GM12872 (cell line): ENCODE results near the gene DTX1.

Source experiments
- TF ChIP-seq, protein P1 (sequence below): IDR thresholded peaks from 3 replicates; pipeline ENCODE4 v1.5.1; 2011; ENCODE audit warnings: low read depth, mild to moderate bottlenecking, low read length, moderate library complexity; ENCODE audit not compliant: insufficient read depth

DTX1 gene

DNA sequence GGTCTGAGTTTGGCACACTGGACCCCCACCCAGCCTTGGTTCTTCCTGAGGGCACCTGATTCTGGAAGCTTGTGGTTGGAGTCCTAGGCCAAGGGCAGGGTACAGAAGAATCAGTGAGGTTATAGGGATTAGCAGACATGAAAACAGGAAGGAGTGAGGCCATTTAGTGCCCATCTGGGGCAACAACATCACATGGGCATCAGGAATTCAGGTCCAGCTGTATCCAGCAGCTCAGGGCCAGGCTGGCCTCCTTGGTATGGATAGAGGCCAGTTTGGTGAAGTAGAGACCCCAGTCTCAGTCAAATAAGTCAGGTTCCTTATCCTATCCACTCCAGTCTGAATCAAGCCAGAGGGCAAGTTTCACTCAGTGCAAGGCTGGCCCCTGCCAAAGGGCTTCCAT is 42.8 kb downstream of the DTX1 start:
- TF ChIP-seq, protein P1, sequence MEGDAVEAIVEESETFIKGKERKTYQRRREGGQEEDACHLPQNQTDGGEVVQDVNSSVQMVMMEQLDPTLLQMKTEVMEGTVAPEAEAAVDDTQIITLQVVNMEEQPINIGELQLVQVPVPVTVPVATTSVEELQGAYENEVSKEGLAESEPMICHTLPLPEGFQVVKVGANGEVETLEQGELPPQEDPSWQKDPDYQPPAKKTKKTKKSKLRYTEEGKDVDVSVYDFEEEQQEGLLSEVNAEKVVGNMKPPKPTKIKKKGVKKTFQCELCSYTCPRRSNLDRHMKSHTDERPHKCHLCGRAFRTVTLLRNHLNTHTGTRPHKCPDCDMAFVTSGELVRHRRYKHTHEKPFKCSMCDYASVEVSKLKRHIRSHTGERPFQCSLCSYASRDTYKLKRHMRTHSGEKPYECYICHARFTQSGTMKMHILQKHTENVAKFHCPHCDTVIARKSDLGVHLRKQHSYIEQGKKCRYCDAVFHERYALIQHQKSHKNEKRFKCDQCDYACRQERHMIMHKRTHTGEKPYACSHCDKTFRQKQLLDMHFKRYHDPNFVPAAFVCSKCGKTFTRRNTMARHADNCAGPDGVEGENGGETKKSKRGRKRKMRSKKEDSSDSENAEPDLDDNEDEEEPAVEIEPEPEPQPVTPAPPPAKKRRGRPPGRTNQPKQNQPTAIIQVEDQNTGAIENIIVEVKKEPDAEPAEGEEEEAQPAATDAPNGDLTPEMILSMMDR: no peak

DNA sequence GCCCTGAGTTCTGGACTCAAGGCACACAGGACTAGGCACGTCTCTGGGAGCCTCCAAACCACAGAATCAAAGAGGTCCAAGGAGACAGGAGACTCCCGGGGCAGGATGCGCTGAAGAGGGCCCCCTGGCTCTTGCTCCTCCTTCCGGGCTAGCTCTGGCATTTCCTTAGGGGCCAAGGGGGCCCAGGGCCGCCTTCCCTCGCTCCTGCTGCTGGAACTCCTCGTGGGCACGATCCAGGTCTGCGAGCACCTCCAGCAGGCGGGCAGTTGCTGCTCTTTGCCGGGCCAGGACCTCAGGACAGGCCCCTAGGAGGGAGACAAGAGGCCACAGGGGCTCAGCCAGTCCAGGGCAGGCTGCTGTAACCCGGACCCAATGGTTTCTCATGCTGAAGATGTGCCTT is 43.2 kb downstream of the DTX1 start:
- TF ChIP-seq, protein P1: no peak

DNA sequence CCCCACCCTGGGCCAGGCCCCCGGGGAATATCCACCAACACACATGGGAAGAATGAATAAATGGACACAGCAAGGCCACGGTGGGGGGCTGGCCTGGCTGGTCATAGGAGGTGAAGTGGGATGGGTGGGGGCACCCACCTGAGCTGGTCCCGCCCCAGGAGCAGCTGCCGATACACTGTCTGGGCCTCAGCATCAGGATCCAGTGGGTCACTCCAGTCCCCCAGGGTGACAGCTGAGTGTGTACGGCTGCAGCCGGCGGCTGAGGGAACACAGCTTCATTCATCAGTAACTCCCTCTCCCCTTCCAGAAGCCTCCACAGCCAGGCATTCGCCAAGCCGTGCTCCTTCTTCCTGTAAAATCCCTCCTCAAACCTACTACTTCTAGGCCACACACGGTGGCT is 45.2 kb downstream of the DTX1 start:
- TF ChIP-seq, protein P1: no peak

DNA sequence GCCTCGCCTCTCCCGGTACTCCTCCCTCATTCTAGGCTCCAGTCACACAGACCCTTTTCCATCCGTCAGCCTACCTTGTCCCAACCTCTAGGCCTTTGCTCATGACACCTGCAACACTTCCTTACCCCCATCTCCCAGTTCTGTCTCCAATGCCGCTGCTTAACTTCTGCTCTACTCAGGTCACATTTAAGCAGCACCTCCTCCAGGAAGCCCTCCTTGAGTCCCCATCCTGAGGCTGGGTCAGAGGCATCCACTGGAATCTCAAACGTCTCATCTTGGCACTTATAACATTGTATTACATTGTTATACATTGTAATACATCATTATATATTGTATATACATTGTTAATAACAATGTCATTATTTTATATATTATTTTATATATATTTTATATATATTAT is 46.3 kb downstream of the DTX1 start:
- TF ChIP-seq, protein P1: no peak

DNA sequence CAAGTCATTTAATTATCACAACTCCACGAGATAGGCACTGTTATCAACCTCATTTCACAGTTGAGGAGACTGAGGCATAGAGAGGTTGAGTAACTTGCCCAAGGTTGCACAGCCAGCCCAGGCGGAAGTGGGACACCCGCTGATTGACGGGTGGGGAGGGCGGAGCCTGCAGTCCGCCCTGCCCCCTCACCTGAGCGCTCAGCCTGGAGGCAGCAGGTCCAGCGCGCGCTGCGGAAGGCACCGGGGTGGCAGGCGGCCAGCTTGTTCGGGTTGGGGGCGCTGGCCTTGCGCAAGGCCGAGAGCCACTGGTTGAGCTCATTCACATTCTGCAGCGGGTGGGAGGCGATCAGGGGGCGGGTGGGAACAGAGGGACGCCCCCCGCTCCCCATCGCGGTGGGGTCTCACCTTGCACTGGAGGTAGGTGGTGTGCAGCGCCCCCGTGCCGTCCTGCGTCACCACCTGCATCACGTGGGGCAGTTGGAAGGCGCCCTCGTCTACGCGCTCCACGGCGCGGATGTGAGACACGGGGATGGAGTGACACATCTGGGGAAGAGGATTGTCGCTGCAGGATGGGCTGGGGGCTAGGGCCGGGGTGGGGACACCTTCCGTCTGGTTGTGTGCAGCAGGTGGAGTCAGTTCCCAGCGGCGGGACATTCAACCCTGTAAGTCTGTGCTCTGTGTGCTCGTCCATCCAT is 47.4 kb downstream of the DTX1 start:
- TF ChIP-seq, protein P1: no peak

DNA sequence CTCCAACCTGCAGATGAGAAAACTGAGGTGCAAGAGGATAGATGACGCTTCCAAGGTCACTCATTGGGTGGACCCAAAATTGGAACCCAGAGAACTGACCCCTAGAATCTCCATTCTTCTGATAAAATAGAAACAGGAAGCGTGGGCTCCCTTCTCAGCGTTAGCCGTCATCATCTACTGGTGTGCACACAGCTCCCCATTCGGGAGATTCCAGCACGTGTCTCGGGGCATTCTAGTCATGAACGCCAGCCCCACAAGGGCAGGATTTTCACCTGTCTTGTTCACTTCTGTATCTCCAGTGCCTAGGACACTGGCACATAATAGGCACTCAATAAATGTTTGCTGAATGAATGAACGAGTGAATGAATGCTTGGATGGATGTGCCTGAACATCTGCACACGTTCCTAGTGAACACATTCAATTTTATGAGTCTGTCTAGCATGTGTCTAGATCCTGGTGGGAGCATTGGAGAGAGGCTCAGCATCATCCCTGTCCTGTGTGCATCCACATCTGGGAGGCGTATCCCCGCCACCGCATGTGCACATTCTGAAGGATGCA is 48.5 kb downstream of the DTX1 start:
- TF ChIP-seq, protein P1: no peak

DNA sequence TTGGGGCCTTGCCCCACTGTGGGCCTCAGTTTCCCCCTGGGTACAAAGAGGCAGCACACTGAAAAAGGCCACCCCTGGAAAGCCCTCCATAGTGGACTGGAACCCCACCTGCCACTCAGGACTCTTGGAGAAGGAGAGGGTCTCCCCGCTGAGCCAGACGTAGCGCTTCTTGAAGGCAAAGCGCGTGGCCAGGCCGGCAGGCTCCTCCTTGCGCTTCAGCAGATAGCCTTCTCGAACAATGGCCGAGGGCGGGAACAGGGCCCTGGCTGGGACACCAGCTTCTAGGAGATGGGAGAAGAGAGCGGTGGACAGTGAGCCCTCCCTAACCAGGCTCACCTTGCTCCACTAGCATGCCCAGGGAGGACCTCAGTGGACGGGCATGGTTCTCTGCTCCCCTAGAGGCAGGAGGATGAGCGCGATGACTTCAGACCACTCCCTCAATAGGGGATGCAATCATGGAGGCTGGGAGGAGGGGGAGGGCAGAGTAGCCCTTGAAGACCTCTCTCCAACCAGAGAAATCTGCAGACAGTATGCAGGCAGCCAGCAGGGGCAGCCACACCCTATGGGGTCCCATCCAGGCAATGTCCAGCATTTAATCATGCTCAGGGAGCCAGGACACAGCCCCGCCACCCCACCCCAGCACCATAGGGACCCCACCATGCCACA is 49.2 kb downstream of the DTX1 start:
- TF ChIP-seq, protein P1: no peak
